NCI-H2107 (cell line): ENCODE measurements around the gene IZUMO1.
"Not testable (repeated sequence)": the region's sequence is repeated elsewhere in the genome, so short reads cannot be mapped to it uniquely, and the experiment has no call there.

ENCODE experiments used
- DNase-seq: peaks from one replicate; lab custom pipeline; 2025; lab: John Stamatoyannopoulos, UW

The IZUMO1 gene

DNA sequence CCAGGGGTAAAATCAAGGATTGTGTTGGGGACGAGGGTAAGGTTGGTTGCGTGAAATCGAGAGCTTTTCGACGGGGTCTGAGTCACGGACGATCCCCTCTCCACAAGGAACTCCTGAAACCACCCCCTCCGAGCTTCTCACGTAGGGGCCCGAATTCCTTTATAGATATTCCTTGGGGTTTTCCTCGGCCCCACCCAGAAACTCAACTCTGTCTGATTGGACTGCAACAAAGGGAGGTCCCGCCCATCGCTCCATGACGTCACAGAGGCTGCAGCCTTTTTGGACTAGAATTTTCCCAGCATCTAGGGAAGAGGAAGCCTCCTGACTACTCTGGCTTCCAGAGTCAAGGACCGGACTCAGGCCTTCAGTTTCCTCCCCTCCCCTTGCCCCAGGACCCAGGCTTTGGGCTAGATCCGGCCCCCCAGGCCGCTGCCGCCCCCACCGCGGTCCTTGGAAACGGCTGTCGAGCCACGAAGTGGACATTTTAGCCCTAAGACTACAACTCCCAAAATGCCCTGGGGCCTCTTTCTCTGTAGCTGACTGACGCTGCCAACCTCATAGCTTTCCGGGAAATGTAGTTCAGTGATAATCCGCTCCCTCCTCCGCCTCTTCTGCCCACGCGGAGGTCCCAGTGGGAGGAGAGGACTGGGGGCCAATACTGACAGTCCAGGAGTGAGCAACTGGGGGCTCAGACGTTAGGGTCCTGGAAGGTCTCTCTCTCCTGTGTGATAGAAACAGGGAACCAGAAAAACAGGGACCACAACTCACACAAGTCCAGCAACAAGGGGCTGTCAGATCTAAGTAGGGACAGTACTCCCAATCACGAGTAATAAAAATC, at the start of gene IZUMO1:
TSS of gene IZUMO1 (minus strand) at position 172 of the 838 bp plus-strand sequence. CDS start 1,050 bp downstream, outside the sequence.
- no peak for DNase-seq

- no peak for DNase-seq
Observed at GRCh38 chr19:48795685-48796070, 49.0 kb upstream of the IZUMO1 start.

DNA sequence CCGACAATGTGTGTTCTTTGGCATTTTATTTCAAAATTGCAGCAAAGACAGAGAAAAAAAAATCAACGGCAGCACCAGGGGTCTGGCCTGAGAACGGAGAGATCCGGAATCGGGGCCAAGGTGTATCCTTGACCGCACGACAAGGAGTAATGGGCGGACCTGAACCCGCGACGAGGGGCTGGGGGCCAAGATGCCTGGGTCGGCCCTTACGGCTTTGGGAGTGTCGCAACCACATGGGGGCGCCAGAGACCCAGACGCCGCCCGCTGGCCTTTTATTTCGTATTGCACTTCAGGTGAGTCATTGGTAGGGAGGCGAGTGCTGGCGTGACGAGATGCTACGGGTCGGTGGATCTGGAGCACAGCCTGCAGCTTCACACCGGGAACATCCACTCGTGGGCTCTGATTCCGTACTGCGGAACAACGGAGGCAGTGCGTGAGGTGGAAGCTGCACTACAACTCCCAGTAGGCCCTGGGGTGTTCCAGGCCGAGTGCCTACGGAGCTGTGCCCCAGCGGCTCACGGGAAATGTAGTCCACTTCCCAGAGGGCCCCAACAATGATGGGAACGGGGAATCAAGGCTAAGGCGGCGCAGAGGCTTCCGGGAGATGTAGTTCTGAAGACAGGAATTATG, 48.5 kb upstream of the IZUMO1 start:
- DNase-seq: peak; percentile 82

DNA sequence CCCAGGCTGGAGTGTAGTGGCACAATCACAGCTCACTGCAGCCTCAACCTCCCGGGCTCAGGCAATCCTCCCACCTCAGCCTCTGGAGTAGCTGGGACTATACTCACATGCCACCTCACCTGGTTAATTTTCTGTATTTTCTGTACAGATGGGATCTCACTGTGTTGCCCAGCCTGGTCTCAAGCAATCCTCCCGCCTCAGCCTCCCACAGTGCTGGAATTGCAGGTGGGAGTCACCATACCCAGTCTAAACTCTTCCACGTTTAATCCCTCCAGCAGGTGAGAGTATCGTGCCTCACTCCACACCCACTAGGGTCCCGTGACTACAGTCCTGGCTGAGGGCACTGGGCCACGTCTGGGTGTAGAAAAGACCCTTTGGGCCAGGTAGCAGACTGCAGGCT, 47.6 kb upstream of the IZUMO1 start:
- DNase-seq: no peak

GRCh38 chr19:48793271-48793670, 46.6 kb upstream of the IZUMO1 start:
- no peak for DNase-seq

DNA sequence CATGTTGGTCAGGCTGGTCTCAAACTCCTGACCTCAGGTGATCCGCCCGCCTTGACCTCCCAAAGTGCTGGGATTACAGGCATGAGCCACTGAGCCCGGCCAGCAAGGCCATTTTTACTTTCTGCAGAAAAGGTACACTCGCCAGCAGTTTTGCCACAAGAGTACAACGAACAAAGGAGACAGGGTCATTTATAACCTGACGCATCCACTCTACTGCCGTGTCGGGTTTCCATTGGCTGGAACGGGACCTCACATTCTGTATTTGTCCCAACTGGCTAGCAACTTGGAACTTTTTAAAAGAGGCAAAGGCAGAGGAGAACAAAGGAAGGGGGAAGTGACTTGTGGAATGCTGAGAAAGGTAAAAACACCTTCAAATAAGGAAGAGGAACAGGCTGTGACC, 40.6 kb upstream of the IZUMO1 start:
- DNase-seq: not testable (repeated sequence)

DNA sequence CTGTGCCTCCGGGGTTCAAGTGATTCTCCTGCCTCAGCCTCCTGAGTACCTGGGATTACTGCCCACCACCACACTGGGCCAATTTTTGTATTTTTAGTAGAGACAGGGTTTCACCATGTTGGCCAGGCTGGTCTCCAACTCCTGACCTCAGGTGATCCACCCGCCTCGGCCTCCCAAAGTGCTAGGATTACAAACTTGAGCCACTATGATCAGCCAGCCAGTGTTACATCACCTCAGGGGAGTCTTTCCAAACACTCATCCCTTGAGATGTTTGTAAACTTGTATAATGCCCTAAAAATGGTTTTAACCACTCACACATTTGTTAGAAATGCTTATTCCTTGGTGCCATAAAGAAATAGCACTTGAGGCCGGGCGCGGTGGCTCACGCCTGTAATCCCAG, 39.7 kb upstream of the IZUMO1 start:
- DNase-seq: not testable (repeated sequence)

DNA sequence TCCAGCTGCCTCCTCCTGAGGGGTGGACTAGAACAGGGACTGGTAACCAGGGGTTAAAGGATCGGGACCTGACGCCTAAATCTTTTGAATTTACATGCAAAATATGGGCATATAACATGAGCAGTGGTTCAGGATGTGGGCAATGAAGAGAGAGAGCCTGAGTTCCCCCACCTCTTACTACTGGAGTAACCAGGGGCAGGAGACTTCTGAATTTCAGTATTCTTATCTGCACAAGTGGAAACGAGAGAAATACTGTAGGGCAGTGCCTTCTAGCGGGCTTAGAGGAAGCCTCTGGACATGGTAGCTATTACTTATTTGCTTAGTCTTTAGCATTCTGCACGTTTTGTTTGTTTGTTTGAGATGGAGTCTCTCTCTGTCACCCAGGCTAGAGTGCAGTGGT, 37.8 kb upstream of the IZUMO1 start:
- DNase-seq: no peak

DNA sequence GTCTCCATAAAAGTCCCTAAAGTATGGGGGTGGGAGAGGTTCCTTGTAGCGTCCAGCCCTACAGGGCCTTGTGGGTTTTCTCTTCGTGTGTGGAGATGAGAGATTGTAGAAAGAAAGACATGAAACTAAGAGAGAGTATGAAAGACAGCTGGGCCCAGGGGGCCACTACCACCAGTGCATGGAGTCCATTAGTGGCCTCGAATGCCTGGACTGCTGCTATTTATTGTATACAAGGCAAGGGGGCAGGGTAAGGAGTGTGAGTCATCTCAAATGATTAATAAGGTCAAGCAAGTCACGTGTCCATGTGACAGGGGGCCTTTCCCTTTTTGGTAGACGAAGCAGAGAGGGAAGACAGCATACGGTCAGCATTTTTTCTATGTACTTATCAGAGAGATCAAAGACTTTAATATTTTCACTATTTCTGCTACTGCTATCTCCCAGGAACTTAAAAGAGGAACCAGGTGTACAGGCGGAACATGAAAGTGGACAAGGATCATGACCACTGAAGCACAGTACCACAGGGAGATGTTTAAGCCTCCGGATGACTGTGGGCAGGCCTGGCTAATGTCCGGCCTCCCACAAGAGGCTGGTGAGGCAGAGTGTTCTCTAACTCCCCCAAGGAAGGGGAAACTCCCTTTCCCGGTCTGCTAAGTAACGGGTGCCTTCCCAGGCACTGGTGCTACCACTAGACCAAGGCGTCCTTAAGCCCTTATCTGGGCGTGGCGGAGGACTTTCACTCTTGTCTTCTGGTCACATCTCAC, 34.1 kb upstream of the IZUMO1 start:
- no peak for DNase-seq

DNA sequence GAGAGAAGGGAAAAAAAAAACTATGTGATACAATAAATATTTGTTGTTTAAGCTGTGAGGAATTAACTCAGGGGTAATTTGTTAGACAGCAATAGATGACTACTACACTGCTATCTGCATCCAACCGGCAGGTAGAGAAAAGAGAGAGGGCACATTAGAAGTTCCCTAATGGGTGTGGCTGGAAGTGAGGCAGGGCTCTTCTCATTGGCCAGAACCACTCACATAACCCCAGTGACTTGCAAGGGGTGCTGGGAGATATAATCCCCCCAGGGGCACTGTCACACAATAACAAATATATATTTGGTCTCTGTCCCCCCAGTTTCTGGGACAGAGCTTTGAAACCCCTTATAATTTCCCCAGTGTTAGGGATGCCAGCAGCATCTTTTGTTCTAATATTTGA, 32.9 kb upstream of the IZUMO1 start:
- DNase-seq: no peak

DNA sequence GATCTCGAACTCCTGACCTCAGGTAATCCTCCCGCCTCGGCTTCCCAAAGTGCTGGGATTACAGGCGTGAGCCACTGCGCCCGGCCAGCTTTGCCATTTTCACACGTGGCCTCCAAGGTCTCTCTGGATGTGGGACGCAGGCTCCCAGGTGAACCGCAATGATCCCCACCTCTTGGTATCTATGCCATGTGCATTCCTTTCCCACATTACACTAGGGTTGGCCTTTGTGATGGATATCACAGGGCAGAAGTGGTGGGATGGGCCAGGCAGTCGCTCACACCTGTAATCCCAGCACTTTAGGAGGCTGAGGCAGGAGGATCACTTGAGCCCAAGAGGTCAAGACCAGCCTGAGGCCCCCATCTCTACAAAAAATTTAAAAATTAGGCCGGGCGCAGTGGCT, 31.0 kb upstream of the IZUMO1 start:
- DNase-seq: no peak

GRCh38 chr19:48777139-48777538, 30.4 kb upstream of the IZUMO1 start:
- DNase-seq: no peak

DNA sequence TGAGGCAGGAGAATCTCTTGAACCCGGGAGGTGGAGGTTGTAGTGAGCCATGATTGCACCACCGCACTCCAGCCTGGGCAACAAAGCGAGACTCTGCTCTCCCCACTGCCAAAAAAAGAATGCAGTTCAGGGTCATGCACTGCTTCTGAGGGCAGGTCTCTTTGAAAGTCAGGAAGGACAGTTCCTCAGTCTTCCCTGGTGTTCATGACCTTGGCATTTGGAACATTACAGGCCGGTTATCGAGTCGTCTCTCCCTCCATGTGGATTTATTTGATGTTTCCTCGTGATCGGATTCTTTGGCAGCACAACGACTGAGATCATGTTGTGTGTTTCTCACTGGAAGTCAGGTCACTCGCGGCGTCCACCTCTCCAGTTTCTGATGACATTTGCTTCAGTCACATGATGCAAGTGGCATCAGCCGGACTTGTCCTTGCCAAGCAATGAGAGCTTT, 25.8 kb upstream of the IZUMO1 start:
- DNase-seq: no peak

DNA sequence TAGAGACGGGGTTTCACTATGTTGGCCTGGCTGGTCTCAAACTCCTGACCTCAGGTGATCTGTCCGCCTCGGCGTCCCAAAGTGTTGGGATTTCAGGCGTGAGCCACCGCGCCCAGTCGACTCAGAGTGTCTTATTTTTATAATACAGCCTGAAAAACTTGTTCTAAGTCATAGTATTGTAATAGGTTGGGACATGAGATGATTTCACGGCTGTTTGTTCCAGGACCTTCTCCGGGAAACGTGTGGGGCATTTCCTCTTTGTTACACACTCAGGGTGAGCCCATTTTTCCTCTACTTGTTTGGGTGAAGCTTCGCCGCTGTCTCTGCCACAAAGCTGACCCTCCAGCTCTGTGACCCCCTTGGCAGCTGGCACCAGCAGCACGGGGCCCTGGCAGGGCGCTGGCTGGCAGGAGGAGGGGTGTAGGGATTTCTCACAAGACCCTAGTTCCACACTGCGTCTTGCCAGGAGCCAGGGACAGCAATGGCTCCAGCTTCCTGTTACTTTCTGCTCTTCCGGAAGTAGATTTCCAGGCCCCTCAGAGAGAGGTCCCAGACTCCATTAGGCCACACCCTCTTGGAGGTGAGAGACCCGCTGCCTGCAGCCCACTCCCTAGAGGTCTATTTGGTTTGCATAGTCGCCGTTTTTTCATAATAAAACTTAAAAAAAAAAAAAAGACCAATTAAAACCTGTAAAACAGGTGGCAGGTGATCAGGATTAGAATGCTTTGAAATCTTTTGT, 24.2 kb upstream of the IZUMO1 start:
- DNase-seq: no peak

DNA sequence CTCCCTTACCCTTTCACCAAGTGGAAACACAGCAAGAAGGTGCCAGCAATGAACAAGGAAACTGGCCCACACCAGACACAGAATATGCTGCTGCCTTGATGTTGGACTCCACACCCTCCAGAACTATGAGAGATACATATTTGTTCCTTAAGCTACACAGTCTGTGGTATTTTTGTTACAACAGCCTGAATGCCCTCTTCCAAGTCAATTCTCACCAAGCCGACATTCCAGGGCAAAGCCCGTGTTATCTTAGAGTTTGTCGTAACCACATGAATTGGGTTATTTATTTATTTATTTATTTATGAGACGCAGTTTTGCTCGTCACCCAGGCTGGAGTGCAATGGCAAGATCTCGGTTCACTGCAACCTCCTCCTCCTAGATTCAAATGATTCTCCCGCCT, 23.6 kb upstream of the IZUMO1 start:
- no peak for DNase-seq

GRCh38 chr19:48768994-48769713, 22.4 kb upstream of the IZUMO1 start:
- DNase-seq: no peak

DNA sequence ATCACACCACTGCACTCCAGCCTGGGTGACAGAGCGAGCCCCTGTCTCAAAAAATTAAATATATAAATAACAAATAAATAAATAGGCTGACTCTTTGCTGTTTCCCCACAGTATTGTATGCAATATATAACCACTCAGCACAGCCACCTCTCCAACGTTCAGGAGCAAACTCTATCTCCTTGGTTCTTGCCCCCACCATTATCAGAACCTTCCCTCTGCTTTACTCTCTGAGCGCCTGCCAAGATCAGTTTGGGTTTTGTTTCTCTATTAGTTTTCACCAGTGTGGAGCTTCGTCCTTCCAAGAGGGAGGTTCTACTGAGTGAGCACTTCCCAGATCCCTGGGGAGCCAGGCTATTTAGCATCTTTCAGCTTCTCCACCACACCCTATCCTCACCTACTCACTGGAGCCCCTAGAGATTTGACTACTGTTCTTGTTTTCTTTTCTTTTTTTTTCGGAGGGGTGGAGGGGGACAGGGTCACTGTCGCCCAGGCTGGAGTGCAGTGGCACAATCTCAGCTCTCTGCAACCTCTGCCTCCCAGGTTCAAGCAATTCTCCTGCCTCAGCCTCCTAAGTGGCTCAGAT, 21.6 kb upstream of the IZUMO1 start:
- DNase-seq: not testable (repeated sequence)

DNA sequence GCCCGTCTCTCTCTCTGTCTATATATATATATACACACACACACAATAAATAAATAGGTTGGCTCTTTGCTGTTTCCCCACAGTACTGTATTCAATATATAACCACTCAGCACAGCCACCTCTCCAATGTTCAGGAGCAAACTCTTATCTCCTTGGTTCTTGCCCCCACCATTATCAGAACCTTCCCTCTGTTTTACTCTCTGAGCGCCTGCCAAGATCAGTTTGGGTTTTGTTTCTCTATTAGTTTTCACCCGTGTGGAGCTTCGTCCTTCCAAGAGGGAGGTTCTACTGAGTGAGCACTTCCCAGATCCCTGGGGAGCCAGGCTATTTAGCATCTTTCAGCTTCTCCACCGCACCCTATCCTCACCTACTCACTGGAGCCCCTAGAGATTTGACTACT, 19.1 kb upstream of the IZUMO1 start:
- not testable (repeated sequence) for DNase-seq

DNA sequence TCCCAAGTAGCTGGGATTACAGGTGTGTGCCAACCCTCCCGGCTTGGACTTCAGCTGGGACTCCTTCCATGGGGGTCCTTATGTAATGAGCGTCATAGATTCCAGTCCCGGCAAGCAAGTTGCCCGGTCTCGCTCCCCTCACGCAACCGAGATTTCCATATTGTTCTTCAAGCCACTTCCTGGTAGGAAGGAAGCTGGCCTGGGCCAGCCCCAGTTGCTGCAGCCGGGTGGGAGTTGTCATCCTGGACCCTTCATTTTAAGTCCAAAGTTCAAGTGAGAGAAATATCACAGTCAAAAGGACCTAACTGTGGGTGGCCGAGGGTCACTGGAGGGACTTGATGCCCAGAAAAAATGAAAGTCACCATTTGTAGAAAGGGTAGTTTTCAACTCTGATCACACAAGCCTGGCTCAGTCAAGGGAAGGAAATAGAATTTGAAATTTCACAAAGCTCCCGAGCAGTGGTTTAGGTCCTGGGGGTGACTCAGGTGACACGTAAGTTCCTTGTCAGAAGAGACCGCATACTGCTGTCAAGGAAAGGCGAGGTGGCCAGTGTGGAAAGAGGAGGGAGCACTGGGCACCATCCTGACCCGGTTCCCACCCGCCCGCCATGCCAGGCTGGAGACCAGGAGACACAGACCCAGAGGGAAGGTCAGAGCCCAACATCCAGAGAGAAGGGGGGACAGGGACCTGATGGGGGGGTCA, 13.9 kb upstream of the IZUMO1 start:
- no peak for DNase-seq

DNA sequence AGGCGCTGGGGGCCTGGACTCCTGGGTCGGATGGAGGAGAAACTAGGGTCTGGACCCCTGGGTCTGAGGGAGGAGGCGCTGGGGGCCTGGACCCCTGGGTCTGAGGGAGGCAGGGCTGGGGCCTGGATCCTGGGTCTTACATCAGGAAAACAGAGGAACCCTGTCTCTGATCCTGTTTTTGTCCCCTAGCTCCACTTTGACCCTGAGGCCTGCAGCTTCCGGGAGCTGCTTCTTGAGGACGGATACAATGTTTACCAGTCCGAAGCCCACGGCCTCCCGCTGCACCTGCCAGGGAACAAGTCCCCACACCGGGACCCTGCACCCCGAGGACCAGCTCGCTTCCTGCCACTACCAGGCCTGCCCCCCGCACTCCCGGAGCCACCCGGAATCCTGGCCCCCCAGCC, 11.0 kb upstream of the IZUMO1 start:
- DNase-seq: no peak
